Measurements from ENCODE around the gene SMIM28.
A peak's percentile ranks its signal among the peaks of the same experiment; 100 is the strongest.

The SMIM28 gene

DNA sequence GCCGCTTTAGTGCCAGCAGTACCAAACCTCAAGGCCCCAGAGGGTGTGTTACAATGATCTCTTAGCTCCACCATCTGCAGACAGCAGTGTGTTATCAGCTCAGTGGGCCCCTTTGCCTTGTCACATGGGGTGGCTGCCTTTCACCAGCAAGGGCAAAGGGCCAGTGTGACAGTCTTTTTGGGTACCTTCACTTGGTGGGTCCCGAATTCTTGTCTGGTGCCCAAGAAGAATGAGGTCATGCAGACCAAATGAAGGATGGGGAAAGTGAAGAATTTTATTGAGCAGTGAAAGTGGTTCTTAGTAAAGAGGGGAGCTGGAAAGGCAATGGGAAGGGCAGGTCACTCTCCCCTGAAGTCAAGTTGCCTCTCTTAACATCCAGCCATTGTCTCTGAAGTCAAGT, 2.9 kb upstream of the SMIM28 start:
- DNase-seq: no peak

GRCh38 chr6:138377042-138377441, 663 bp upstream of the SMIM28 start:
- DNase-seq: no peak

DNA sequence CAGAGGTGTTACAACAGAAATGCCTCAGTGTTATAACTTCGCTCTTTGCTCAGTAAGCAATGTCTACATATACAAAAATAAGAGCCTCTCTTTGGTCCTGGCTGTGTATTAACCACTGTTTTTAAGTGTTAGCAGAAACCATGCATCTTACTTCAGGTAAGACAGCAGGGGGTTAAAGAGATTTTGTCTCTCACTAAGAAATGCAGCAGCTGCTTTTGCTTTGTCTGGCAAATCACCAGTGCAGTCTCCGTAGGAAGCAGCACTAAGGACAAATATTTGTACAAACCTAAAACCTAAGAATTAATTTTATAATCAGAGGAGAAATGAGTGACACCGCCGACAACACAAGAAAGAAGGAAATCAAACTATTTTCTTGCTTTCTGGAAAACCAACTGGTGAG, 758 bp downstream of the SMIM28 start:
- no peak for DNase-seq

GRCh38 chr6:138382498-138383265, 5.0 kb downstream of the SMIM28 start:
- DNase-seq: no peak

DNA sequence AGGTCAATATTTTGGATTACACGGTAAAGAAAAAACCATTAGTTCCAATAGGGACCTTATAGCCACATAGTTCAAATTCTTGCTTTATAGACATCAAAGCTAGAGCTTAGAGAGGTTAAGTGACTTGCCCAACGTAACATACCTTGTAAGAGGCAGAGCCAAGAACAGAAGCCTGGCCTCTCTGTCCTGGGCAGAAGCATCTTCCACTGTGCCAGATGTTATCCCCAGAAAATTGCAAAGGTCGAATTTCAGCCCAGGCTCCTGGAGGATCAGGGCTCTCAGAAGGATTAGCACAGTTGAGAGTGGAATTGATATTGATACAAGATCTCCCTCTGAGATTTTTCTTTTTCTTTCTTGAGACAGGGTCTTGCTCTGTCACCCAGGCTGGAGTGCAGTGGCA, 6.1 kb downstream of the SMIM28 start:
- no peak for DNase-seq

GRCh38 chr6:138386897-138387296, 9.2 kb downstream of the SMIM28 start:
- no peak for DNase-seq

DNA sequence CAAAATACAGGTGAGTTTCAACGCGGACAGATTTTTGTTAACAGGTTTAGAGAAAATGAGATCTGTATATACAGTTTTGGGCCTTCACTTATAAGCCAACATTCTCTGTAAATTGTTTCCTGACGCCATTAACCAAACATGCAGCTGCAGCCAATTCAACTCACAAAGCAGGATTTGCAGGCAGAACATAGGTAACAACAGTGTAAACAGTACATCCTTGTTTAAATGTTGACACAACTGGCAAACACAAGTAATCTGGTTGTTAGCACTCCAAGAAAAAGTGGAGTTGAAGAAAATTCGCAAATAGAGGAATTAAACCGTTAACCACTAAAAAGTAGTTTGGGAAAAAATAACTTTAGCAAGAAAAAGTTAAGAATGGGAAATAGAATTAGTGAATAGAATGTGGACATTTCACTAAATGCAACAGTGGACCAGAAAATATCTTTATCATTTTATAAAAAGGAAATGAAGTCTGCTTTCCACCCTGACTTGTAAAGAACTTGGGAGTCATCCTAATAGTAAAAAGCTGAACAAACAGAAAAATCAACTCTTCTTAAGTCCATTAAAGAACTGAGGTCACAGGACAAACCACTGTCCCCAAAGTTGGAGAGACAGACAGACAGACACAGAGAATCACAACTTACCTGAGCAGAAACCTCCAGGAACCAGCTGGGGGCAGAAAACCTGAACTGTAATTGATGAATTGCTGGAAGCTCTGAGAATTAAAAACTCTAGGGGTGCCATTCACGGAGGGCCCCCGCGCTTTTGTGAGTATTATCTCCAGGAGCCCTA, 10.1 kb downstream of the SMIM28 start:
- DNase-seq: peak; percentile 26

DNA sequence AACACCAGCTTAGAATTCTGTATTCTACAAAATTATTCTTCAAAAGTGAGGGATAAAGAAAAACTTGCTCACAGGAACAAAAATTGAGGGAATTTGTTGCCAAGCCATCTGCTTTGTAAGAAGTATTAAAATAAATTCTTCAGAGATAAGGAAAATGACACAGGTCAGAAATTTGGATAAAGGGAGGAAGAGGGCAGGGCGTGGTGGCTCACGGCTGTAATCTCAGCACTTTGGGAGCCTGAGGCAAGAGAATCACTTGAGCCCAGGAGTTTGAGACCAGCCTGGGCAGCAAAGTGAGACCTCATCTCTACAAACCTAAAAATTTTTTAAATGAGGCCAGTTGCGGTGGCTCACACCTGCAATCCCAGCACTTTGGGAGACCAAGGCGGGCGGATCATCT, 11.8 kb downstream of the SMIM28 start:
- no peak for DNase-seq

- no peak for DNase-seq
These were observed 16.4 kb downstream of the SMIM28 start for GRCh38 chr6:138393871-138394783.

DNA sequence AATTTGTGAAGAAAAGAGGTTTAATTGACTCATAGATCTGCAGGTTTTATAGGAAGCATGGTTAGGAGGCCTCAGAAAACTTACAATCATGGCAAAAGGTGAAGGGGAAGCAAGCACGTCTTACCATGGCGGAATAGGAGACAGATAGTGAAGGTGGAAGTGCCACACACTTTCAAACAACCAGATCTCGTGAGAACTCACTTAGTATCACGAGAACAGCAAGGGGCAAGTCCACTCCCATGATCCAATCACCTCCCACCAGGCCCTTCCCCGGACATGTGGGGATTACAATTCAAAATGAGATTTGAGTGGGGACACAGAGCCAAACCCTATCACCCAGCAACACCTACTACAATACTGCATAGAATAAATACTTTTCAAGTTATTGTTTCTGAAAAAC, 19.0 kb downstream of the SMIM28 start:
- no peak for DNase-seq

DNA sequence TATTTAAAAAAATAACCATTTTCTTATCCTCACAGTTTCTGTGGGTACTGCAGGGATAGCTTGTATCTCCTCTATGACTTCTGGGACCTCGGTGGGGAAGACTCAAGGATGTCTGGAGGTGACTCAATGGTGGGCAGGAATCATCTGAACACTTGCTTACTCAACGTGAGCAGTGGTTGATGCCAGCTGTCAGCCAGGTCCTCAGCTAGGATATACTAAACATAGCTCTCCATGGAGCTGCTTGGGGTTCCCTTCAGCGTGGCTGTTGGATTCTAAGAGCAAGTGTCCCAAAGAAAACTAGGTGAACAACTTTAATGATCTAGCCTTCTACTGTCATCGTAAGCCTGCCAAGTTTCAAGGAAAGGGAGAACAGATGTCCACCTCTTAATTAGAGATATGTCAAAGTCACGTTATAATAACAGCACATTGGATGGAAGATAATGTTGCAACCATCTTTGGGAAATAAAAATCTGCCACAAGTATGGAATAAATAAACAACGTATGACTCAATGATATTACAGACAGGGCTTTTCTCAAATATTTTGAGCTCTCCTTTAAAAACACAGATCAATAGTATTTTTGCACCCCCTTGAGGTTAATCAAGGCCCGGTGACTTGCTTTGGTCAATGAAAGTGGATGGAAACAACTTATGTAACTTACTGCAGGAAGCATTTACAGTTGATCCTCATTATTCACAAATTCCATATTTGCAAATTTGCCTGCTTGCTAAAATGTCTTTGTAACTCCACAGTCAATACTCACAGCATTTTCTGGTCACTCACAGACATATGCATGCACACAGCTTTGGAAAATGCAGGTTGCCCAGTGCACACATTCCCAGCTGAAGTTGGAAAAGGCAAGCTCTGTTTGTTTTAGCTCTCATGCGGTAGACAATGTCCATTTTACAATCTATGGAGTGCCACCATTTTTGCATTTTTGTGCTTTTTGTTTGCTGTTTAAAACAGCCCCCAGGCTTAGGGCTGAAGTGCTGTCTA, 19.7 kb downstream of the SMIM28 start:
- no peak for DNase-seq

DNA sequence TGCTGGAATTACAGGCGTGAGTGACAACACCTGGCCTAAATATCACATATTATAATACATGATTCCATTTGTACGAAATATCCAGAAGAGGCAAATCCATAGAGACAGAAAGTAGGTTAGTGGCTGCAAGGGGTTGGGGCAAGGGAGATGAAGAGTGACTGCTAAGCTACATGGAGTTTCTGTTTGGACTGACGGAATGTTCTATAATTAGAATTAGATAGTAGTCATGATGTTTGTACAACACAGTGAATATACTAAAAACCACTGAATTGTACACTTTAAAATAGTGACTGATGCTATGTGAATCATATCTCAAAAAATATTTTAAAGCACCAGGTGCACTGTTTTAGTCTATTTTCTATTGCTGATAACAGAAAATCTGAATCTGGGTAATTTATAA, 22.6 kb downstream of the SMIM28 start:
- DNase-seq: no peak

DNA sequence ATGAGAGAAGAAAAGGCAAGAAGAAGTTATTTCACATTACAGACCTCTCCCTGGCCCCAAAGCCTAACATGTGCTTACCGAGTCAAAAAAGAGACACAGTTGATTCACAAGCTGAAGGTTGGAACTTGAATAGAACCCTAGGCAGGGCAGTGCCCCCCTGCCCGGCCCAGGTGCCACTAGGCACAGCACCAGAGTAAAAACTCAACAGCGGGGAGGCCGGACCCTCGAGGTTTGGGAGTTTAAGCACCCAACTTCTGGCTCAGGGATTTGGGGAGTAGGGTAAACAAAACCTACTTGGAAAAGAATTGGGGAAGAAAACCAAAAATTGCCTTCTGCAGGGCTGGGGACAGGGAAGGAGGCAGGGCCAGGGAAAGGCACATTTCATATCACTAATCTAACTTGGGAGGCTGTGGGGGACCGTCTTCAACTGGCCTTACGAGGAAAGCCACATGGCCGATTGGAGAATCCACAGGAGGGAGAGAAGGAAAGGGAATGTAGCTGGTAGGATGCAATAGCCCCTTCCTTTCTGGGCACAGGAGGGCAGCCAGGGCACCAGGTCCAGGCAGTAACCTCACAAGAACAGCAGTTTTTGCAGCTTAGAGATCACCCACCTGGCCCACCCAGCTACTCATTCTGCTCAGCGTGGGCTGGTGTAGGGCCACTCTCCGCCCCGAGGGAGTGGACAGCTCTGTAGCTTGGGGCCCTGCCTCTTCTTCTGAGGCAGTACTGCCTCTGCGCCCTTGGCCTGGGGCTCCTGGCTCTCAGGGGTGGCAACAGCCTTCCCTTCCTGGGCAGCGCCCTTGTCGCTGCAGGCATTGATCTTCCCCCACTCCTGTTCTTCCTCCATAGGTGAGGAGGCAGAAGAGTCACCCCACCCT, 24.5 kb downstream of the SMIM28 start:
- DNase-seq: no peak

DNA sequence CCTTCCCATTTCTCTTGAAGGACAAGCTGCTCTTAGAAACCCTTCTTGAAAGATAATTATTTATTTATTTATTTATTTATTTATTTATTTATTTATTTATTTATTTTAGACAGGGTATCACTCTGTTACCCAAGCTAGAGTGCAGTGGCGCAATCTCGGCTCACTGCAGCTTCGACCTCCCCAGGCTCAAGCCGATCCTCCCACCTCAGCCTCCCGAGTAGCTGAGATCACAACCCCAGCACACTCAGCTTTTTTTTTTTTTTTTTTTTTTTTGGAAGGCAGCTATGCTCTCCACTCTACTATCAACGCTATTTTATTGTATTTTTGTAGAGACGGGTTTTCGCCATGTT, 25.1 kb downstream of the SMIM28 start:
- no peak for DNase-seq

DNA sequence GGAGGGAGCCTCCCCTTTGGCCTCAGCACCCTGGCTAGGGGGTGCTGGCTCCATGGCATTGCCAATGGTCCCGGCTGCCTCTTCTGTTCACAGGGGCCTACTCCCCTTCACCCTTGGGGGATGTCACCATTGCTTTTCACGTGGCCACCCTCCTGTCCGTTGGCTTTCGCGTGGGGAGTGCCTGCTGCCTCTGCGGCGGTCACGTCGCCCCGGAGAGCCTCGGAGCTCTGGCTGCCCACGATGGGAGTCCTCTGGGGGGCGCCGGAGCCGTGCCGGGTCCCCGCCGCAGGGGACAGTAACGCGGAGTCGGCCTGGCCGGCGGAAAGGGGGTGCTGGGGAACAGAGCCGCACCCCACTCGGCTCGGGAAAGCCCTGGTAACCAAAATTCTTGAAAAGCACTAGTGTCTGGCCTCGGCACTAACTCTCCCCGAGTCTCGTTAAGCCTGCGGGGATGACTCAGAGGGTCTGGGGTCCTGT, 25.7 kb downstream of the SMIM28 start:
- peak; percentile 19 for DNase-seq

GRCh38 chr6:138403801-138404665, 26.3 kb downstream of the SMIM28 start, which contains the start of gene HEBP2:
Gene HEBP2, plus strand, starts transcription at chr6:138404223. Its CDS starts 273 bp downstream, at chr6:138404496.
- DNase-seq: peak; percentile 93

DNA sequence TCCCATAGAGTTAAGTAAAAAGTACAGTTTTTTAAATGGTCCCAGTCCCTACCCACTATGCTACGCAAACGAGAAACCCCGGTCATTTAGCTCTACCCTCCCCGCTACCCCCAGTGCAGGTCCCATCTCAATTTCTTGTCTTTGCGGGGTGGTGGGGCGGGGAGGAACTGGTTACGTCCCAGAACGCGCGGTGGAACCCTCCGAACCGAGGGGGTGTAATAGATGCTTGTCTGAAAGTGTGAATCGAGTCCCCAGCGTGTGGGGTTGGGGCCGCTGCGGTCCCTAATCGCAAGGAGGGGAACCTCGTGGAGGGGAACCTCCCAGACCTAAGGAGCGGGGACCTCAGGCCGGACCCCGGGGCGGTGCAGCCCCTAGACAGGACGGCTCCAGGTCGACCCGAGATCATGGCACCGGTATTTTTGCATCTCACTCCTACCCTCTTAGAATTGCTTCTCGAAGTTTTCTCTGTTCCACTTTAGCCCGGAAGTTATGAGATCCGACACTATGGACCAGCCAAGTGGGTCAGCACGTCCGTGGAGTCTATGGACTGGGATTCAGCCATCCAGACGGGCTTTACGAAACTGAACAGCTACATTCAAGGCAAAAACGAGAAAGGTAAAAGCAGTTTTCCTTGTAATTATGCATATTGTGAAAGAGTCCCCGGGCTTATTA, 27.1 kb downstream of the SMIM28 start:
- DNase-seq: no peak

DNA sequence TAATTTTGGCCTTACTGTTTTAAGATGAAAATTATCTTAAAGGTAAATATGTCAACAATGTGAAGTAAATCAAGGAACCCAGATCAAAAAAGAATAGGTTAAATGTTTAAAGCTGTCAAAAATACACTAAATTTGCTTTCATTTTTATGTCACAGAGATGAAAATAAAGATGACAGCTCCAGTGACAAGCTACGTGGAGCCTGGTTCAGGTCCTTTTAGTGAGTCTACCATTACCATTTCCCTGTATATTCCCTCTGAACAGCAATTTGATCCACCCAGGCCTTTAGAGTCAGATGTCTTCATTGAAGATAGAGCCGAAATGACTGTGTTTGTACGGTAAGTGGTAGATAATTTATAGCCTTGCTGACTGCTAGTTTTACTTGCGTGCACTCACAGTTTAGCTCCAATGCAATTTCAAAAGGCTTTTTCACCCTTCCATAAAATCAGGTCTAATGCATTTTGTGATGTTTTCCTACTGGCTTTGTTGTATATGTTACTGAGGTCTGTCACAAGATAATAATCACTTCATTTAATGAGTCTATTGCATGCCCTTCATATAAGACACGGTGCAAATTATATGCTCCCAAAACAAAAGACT, 28.2 kb downstream of the SMIM28 start:
- no peak for DNase-seq

DNA sequence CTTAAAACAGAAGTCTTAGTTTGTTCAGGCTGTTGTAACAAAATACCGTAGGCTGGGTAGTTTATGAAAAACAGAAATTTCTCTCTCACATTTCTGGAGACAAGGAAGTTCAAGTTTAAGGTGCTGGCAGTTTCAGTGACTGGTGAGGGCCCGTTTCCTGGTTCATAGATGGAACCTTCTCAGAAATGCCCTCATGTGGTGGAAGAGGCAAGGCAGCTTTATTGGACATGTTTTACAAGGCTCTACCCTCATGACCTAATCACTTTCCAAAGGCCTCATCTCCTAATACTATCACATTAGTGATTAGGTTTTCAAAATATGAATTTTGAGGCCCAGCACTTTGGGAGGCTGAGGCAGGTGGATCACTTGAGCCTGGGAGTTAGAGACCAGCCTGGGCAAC, 28.7 kb downstream of the SMIM28 start:
- no peak for DNase-seq
